Fibroblast of villous mesenchyme (primary cell): ENCODE data around the gene SOS1. TPM values are rescaled to one million over a fixed set of nuclear protein-coding genes. Genes with fewer than 3 reads are reported as not detected.
A peak's percentile ranks its signal among the peaks of the same experiment; 100 is the strongest.

Experiments used
- DNase-seq: peaks from one replicate; pipeline ENCODE4 v3.0.0-alpha.2; 2010; ENCODE audit warnings: low read depth
- H3K4me3 ChIP-seq: 2 replicates; pipeline ENCODE4 v1.5.1; 2011; ENCODE audit warnings: low read depth, mild to moderate bottlenecking, low read length
- total RNA-seq: library from RNA; depleted of rRNA; stranded (reverse); fragments of >200 nt; gene quantifications from 2 replicates; pipeline ENCODE4 v1.2.3, GENCODE V29; 2012
- TF ChIP-seq, protein P1 (sequence below): IDR thresholded peaks from 2 replicates; pipeline ENCODE4 v1.5.1; 2012; ENCODE audit warnings: low read depth, mild to moderate bottlenecking, low read length; ENCODE audit not compliant: insufficient read depth

The SOS1 gene
- total RNA-seq, 1 donor = 21.2 TPM

DNA sequence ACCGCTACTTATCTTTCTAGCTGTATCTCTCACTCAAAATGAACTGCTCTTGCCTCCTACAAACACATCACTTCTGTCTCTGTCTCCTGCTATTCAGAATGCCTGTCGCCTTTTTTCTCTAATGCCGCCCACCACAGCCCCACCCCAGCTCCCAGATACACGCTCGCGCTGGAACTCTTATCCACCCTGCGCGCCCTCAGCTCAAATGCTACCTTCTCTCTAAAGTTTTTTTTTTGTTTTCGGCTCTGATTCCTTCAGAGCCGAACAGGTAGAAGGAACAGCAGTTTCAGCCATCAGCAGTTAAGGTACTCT, 3.9 kb upstream of the SOS1 start:
- peak overlapping the region; percentile 83 for H3K4me3 ChIP-seq
- TF ChIP-seq, protein P1, sequence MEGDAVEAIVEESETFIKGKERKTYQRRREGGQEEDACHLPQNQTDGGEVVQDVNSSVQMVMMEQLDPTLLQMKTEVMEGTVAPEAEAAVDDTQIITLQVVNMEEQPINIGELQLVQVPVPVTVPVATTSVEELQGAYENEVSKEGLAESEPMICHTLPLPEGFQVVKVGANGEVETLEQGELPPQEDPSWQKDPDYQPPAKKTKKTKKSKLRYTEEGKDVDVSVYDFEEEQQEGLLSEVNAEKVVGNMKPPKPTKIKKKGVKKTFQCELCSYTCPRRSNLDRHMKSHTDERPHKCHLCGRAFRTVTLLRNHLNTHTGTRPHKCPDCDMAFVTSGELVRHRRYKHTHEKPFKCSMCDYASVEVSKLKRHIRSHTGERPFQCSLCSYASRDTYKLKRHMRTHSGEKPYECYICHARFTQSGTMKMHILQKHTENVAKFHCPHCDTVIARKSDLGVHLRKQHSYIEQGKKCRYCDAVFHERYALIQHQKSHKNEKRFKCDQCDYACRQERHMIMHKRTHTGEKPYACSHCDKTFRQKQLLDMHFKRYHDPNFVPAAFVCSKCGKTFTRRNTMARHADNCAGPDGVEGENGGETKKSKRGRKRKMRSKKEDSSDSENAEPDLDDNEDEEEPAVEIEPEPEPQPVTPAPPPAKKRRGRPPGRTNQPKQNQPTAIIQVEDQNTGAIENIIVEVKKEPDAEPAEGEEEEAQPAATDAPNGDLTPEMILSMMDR = no peak
- no peak for DNase-seq

DNA sequence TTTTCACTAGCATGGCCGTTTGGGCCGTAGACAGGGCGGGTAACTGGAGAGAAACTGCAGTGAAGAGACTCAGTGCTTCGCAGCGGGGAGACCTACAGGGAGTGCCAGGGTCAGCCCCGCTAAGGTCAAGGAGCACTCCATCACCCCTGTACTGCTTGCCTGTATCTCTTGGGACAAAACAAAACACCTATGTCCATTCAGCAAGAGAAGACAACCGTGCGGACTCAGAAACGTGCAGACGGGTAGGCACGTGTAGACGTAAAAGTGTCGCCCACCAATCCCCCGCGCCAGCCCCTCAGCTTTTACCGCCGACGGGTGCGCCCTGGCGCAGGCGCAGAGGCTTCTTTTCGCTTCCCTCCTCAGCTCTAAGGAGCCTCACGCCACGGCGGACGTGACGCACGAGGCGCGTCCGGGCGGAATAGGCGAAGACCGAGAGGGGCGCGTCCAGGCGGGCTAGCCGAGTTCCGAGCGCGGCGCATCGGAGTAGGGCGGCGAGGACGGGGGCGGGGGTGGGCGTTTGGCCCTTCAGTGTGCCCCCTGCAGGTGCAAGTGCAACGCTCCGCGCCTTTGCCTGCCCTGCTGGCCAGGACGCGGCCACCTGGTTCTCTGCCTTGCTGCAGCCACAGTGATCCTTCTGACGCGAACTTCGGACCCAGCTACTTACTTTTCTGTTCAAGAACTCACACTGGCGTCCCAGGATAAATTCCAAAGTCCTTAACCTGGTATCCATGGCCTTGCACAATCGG, 3.3 kb upstream of the SOS1 start:
- TF ChIP-seq, protein P1 = peak; percentile 44
- peak; percentile 96 for DNase-seq
- peak overlapping the region; percentile 83 for H3K4me3 ChIP-seq

DNA sequence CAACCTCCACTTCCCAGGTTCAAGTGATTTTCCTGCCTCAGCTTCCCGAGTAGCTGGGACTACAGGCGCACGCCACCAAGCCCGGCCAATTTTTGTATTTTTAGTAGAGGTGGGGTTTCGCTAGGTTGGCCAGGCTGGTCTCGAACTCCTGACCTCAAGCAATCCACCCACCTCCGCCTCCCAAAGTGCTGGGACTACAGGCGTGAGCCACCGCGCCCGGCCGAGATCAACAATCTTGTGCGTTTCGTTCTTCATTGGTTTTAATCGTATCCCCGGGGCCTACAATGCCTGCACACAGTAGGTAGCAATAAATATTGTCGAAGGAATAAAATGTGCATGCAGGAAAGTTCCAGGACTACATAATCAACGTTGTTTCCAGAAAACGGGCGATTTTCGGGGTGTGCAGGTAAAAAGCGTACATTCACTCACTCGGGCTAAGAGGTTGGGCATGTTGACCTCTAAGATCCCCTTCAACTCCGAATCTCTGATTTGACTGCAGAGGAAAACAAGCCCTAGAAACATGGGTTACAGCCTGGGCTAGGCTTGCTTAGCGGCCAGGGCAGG, 2.7 kb upstream of the SOS1 start:
- TF ChIP-seq, protein P1 = no peak
- DNase-seq = no peak
- H3K4me3 ChIP-seq = peak overlapping the region; percentile 83

DNA sequence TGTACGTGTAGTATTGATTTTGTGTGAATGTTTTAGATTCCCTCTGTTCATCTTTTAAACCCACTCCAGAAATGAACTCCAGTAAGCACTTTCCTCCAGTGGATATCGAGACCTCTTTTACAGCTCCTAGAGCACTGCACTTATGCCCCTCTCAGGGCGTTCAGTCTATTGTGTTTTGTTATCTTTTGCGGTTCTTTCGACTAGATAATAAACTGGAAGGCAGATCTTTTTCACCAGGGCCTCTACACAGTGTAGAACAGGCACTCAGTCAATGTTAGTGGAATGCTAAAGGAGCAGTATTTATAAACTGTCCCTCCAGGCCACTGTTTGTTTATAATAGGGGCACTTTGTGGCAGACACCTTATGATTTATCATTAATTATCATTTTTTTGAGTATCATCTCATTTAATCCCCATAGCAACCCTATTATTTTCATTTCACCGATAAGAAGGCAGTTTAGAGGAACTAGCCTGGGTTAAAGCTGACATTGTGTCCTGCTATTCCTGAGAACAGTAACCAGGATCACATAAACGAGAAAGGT, 742 bp upstream of the SOS1 start:
- peak; percentile 25 for DNase-seq
- TF ChIP-seq, protein P1 = no peak
- H3K4me3 ChIP-seq = peak overlapping the region; percentile 73

DNA sequence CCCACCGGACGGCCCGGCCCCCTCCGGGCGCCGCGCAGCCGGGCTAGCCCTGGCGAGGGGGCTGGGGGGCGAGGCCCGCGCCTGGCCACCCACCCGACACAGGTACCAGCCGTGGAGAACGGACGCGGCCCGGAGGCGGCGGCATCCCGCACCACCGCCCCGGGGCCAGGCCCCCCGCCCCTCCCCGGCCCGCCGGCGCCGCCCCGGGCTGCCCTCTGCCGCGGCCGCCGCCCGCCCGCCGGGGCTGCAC, 405 bp downstream of the SOS1 start:
- H3K4me3 ChIP-seq = peak overlapping the region; percentile 73
- TF ChIP-seq, protein P1 = no peak
- DNase-seq = no peak

DNA sequence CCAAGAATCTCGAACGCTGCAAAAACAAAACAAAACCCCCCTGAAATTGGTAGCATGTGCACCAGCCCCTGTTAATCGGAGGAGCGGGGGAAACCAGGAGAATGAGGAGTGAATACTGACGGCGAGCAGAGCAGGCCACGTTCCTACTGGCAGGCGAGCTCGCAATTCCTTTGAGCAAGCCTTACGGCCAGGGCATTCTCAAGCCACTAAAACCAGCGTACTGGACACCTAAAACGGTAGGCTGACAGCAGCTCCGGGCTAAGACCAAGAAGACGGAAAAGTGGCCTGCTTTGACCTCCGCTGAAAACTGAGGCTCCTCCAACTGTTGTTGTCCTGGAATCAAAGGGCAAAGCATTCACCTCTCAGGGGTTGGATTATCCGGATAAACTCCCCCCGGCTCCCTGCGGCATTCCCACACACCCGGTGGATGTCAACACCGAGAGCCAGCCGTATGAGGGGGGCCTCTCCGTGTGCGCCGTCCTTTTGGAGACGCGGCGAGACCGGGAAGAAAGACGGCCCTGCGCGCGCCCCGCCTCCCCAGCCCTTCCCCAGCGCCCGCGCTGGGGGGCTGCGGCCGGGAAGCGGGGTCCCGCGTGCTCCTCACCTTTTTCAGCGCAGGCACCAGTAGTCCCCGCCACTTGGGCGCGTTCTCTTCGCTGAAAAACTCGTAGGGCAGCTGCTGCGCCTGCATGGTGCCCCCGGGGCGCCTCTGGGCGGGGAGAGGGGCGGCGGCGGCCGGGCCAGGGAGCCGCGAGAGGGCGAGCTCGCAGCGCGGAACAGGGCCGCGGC, 925 bp downstream of the SOS1 start:
- DNase-seq = peak; percentile 66
- H3K4me3 ChIP-seq = peak overlapping the region; percentile 73
- TF ChIP-seq, protein P1 = no peak
